ENCODE measurements around the gene CCDC172. TPM values are rescaled to one million over a fixed set of nuclear protein-coding genes. Genes with fewer than 3 reads are reported as not detected.
A peak's percentile ranks its signal among the peaks of the same experiment; 100 is the strongest.

CCDC172 gene
- polyA plus RNA-seq, 3 donors, result not detected

DNA sequence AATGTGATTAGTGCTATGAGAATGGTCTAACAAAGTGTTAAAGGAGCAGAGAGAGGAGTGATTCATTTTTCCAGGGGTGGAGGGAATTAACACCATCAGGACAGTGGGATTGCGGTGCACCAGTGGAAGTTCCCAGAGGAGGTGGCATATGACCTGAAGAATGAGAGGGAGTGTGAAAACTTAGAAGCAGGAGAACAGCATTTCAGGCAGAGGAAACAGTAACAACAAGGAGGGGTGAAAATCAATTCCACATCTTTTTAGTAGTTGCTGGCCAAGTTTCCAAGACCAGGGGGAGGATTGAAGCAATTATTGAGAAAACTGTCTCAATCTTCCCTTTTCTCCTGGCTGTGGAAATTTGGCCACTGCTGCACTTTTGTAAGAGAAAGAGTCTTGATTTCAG is 23.7 kb upstream of the CCDC172 start:
- H3K27ac ChIP-seq (ENCODE audit: low read depth in 1 of 2, low read length in 2 of 2), result no peak overlapping the region
- no peaks in the 10 kb centered on the region for H3K79me2 ChIP-seq (ENCODE audit: insufficient read depth, low read length)
- no peaks in the 10 kb centered on the region for H3K36me3 ChIP-seq (replicated peaks in 1 of 2; ENCODE audit: control insufficient read depth in 1 of 2, insufficient read depth in 2 of 2, low read length in 2 of 2)
- no peaks in the 10 kb centered on the region for H3K27me3 ChIP-seq (ENCODE audit: control insufficient read depth in 2 of 2, insufficient read depth in 2 of 2, low read length in 2 of 2)
- intact Hi-C loops (cut with micrococcal nuclease), result no loop called here
- H3K36me3 Mint-ChIP-seq, result no peaks in the 10 kb centered on the region
- no peak overlapping the region for H3K9ac ChIP-seq (ENCODE audit: insufficient read depth, low read length, poor library complexity, severe bottlenecking)
- H3K4me1 ChIP-seq (ENCODE audit: control insufficient read depth in 1 of 2, insufficient read depth in 2 of 2, low read length in 2 of 2), result no peaks in the 10 kb centered on the region
- H3K4me3 ChIP-seq (replicated peaks in 1 of 3; ENCODE audit: low read depth in 2 of 3, low read length in 3 of 3), result no peak overlapping the region
- no peak for DNase-seq
- peaks cover 0 to 2% (median 0%) of the 10 kb centered on the region in 7 donors for H3K9me3 Mint-ChIP-seq
- WGBS (ENCODE audit: insufficient coverage), result 89% methylated on average over 1 of the region's 1 CpG
- H3K27me3 Mint-ChIP-seq (ENCODE audit: low read depth in 3 of 3), result peaks cover 0 to 1% (median 1%) of the 10 kb centered on the region in 3 donors
- H3K27ac Mint-ChIP-seq, result no peak overlapping the region
- no peaks in the 10 kb centered on the region for H3K9me3 ChIP-seq (replicated peaks in 1 of 2; ENCODE audit: control insufficient read depth in 1 of 2, insufficient read depth in 1 of 2, low read length in 2 of 2)
- no peak overlapping the region for H2AFZ ChIP-seq (ENCODE audit: insufficient read depth, low read depth, low read length, poor library complexity, severe bottlenecking)
- no peaks in the 10 kb centered on the region for H3K4me1 Mint-ChIP-seq
- no peaks in the 10 kb centered on the region for H4K20me1 ChIP-seq (ENCODE audit: insufficient read depth, low read length)
- no peak for TF ChIP-seq CTCF (IDR thresholded peaks at IDR 0.05)
- H3K4me3 Mint-ChIP-seq, result peak overlapping the region in 1 of 2 donors; percentile 7
- H3K4me2 ChIP-seq (replicated peaks; ENCODE audit: extremely low read depth, low read length, poor library complexity, severe bottlenecking), result no peak overlapping the region

- H3K9me3 ChIP-seq (replicated peaks in 1 of 2; ENCODE audit: control insufficient read depth in 1 of 2, insufficient read depth in 1 of 2, low read length in 2 of 2), result no peaks in the 10 kb centered on the region
- Mint-ChIP-seq H3K4me1 (no peaks in the 10 kb centered on the region), H3K9me3 (peaks cover 0 to 2% (median 0%) of the 10 kb centered on the region in 7 donors), H3K36me3 (no peaks in the 10 kb centered on the region), H3K27ac (no peak overlapping the region), H3K4me3 (no peak overlapping the region), H3K27me3 (ENCODE audit: low read depth in 3 of 3) (no peaks in the 10 kb centered on the region)
- H3K27me3 ChIP-seq (ENCODE audit: control insufficient read depth in 2 of 2, insufficient read depth in 2 of 2, low read length in 2 of 2), result no peaks in the 10 kb centered on the region
- H3K36me3 ChIP-seq (replicated peaks in 1 of 2; ENCODE audit: control insufficient read depth in 1 of 2, insufficient read depth in 2 of 2, low read length in 2 of 2), result no peaks in the 10 kb centered on the region
- no peaks in the 10 kb centered on the region for H4K20me1 ChIP-seq (ENCODE audit: insufficient read depth, low read length)
- no peaks in the 10 kb centered on the region for H3K79me2 ChIP-seq (ENCODE audit: insufficient read depth, low read length)
- intact Hi-C loops (cut with micrococcal nuclease), result no loop called here
- WGBS (ENCODE audit: insufficient coverage), result no CpG with 5 or more reads among the region's 1 CpG
- H2AFZ ChIP-seq (ENCODE audit: insufficient read depth, low read depth, low read length, poor library complexity, severe bottlenecking), result no peak overlapping the region
- no peak overlapping the region for H3K4me3 ChIP-seq (replicated peaks in 1 of 3; ENCODE audit: low read depth in 2 of 3, low read length in 3 of 3)
- no peak overlapping the region for H3K9ac ChIP-seq (ENCODE audit: insufficient read depth, low read length, poor library complexity, severe bottlenecking)
- no peak overlapping the region for H3K27ac ChIP-seq (ENCODE audit: low read depth in 1 of 2, low read length in 2 of 2)
- TF ChIP-seq CTCF (IDR thresholded peaks at IDR 0.05), result no peak
- no peak overlapping the region for H3K4me2 ChIP-seq (replicated peaks; ENCODE audit: extremely low read depth, low read length, poor library complexity, severe bottlenecking)
- no peak for DNase-seq
- no peaks in the 10 kb centered on the region for H3K4me1 ChIP-seq (ENCODE audit: control insufficient read depth in 1 of 2, insufficient read depth in 2 of 2, low read length in 2 of 2)
Observed at GRCh38 chr10:116304923-116305322, 19.3 kb upstream of the CCDC172 start.

Measured in CD14-positive monocyte (primary cell).